ENCODE results near the gene ENGASE.

- TF ChIP-seq POLR2AphosphoS5 (IDR thresholded peaks at IDR 0.05; ENCODE audit: borderline replicate concordance, low read depth, low read length) (no peak), EZH2 (IDR thresholded peaks at IDR 0.05) (no peak)
These were observed 35.0 kb downstream of the ENGASE start for GRCh38 chr17:79109584-79109983.
